Measurements from ENCODE around the gene JARID2. TPM values are rescaled to one million over a fixed set of nuclear protein-coding genes. Genes with fewer than 3 reads are reported as not detected.

The JARID2 gene
- total RNA-seq, 1 experiment from 2014 or later, result 23.6 TPM

DNA sequence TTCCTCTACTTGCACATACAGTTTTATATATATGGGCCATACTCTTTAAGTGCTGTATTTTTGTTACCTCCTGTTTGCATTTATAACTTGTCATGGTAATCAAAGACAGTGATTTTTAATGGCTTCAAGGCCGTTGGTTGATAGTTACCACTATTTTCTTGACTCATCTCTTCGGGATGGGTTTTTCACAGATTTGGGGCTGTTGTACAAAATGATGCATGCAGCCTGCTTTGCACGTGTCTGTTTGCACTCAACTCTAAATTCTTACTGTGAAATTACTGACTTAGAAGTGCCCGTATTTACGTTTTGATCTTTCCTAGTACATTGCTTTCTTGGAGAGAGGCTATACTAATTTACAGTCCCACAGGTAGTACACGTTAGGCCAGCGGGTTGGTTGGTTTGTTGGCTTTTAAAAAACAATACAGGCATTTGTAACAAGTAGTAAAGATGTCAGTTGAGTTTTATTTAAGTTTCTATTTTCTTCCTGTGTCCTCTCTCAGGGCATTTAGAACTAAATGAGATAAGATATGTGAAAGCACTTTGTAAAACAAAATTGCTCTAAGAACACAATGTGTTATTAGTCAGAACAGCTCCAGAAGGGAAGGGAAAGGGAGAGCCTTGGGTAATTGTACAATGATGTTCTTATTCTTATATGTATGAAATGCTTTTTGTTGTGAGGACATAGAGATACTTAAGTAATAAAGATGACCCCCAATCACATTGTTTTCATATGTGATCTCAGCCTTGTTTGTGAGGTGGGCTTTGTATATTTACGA lies 11.7 kb downstream of the JARID2 start:
- ChIA-PET CTCF (no interaction called here), POLR2A (no interaction called here), RAD21 (ENCODE audit: low non-redundant PET in 1 of 2, low total read pairs in 2 of 2, uncharacterized antibody in 2 of 2, unreplicated experiment in 2 of 2) (no interaction called here)
- Histone ChIP-seq H3K9ac (ENCODE audit: low read length) (no peak overlapping the region), H3K4me2 (ENCODE audit: low read length) (no peak overlapping the region), H3K27ac (ENCODE audit: low read depth, low read length) (no peak overlapping the region), H3K9me2 (ENCODE audit: insufficient read depth) (no peaks in the 10 kb centered on the region), H3K9me3 (ENCODE audit: control insufficient read depth in 1 of 2, insufficient read depth in 1 of 2, low read depth in 1 of 2, low read length in 2 of 2) (no peaks in the 10 kb centered on the region), H3K4me1 (ENCODE audit: control insufficient read depth in 1 of 2, insufficient read depth in 2 of 2, low read length in 2 of 2) (peaks cover 3 to 6% of the 10 kb centered on the region in 2 experiments; a peak in 3 of 4 replicates), H3K36me3 (ENCODE audit: control insufficient read depth in 1 of 2, insufficient read depth in 2 of 2, low read length in 2 of 2) (no peaks in the 10 kb centered on the region), H3K79me2 (ENCODE audit: insufficient read depth, low read length) (peaks cover 96% of the 10 kb centered on the region), H3K27me3 (ENCODE audit: insufficient read depth, low read length) (no peaks in the 10 kb centered on the region), H2AFZ (ENCODE audit: low read depth, low read length, poor library complexity, severe bottlenecking) (no peak overlapping the region), H4K20me1 (ENCODE audit: insufficient read depth) (no peaks in the 10 kb centered on the region), H3K4me3 (replicated peaks in 1 of 2; ENCODE audit: low read depth in 1 of 2, low read length in 2 of 2) (no peak overlapping the region)
- TF ChIP-seq YY1 (IDR thresholded peaks at IDR 0.05; ENCODE audit: extremely low read depth, insufficient replicate concordance, low read depth, low read length) (no peak), EZH2phosphoT487 (IDR thresholded peaks at IDR 0.05; ENCODE audit: borderline replicate concordance) (no peak), EGR1 (IDR thresholded peaks at IDR 0.05; ENCODE audit: low read depth) (no peak), EZH2 (IDR thresholded peaks at IDR 0.05) (no peak), SRF (IDR thresholded peaks at IDR 0.05; ENCODE audit: low read depth) (no peak), TCF7L2 (IDR thresholded peaks at IDR 0.05; ENCODE audit: borderline replicate concordance, extremely low read depth, insufficient read depth, insufficient read length) (no peak), CEBPB (IDR thresholded peaks at IDR 0.05; ENCODE audit: low read depth) (no peak), ZFX (IDR thresholded peaks at IDR 0.05) (no peak), ZNF274 (IDR thresholded peaks at IDR 0.05; ENCODE audit: low read depth, low read length) (no peak), RAD21 (IDR thresholded peaks at IDR 0.05; ENCODE audit: low read depth) (no peak), ELF1 (IDR thresholded peaks at IDR 0.05; ENCODE audit: borderline replicate concordance, low read depth) (no peak), SIN3A (IDR thresholded peaks at IDR 0.05; ENCODE audit: low read depth) (no peak), JUND (IDR thresholded peaks at IDR 0.05) (no peak), CBX3 (IDR thresholded peaks at IDR 0.05; ENCODE audit: low read depth) (no peak), FOSL1 (IDR thresholded peaks at IDR 0.05; ENCODE audit: low read depth) (no peak), POLR2A (IDR thresholded peaks at IDR 0.05; ENCODE audit: borderline replicate concordance, extremely low read depth, insufficient read depth, insufficient read length) (no peak)
- TF ChIP-seq, protein P1, sequence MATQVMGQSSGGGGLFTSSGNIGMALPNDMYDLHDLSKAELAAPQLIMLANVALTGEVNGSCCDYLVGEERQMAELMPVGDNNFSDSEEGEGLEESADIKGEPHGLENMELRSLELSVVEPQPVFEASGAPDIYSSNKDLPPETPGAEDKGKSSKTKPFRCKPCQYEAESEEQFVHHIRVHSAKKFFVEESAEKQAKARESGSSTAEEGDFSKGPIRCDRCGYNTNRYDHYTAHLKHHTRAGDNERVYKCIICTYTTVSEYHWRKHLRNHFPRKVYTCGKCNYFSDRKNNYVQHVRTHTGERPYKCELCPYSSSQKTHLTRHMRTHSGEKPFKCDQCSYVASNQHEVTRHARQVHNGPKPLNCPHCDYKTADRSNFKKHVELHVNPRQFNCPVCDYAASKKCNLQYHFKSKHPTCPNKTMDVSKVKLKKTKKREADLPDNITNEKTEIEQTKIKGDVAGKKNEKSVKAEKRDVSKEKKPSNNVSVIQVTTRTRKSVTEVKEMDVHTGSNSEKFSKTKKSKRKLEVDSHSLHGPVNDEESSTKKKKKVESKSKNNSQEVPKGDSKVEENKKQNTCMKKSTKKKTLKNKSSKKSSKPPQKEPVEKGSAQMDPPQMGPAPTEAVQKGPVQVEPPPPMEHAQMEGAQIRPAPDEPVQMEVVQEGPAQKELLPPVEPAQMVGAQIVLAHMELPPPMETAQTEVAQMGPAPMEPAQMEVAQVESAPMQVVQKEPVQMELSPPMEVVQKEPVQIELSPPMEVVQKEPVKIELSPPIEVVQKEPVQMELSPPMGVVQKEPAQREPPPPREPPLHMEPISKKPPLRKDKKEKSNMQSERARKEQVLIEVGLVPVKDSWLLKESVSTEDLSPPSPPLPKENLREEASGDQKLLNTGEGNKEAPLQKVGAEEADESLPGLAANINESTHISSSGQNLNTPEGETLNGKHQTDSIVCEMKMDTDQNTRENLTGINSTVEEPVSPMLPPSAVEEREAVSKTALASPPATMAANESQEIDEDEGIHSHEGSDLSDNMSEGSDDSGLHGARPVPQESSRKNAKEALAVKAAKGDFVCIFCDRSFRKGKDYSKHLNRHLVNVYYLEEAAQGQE (IDR thresholded peaks at IDR 0.05; ENCODE audit: low read depth), result no peak
- TF ChIP-seq, protein P2, sequence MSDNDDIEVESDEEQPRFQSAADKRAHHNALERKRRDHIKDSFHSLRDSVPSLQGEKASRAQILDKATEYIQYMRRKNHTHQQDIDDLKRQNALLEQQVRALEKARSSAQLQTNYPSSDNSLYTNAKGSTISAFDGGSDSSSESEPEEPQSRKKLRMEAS (IDR thresholded peaks at IDR 0.05), result no peak
- TF ChIP-seq, protein P3, sequence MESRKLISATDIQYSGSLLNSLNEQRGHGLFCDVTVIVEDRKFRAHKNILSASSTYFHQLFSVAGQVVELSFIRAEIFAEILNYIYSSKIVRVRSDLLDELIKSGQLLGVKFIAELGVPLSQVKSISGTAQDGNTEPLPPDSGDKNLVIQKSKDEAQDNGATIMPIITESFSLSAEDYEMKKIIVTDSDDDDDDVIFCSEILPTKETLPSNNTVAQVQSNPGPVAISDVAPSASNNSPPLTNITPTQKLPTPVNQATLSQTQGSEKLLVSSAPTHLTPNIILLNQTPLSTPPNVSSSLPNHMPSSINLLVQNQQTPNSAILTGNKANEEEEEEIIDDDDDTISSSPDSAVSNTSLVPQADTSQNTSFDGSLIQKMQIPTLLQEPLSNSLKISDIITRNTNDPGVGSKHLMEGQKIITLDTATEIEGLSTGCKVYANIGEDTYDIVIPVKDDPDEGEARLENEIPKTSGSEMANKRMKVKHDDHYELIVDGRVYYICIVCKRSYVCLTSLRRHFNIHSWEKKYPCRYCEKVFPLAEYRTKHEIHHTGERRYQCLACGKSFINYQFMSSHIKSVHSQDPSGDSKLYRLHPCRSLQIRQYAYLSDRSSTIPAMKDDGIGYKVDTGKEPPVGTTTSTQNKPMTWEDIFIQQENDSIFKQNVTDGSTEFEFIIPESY (IDR thresholded peaks at IDR 0.05; ENCODE audit: extremely low read depth, insufficient replicate concordance, low read length), result no peak
- BruUV-seq (replicated peaks), result no TSS peak
- intact Hi-C loops (cut with micrococcal nuclease), result loop anchor here (10.0 kb wide), 1 partner anchor 367 kb away; no protein-coding TSS in a partner anchor
- DNase-seq (ENCODE audit: low read depth, low spot score) (no peak), ATAC-seq (no peak)
